ENCODE data around the gene C1orf87. TPM values are rescaled to one million over a fixed set of nuclear protein-coding genes. Genes with fewer than 3 reads are reported as not detected.

Gene C1orf87
- total RNA-seq, 4 donors from 2014 or later: not detected

- no peak for TF ChIP-seq POLR2A (IDR thresholded peaks at IDR 0.05)
- ATAC-seq (no peak), DNase-seq (no peak)
- Histone ChIP-seq H3K4me1 (no peaks in the 10 kb centered on the region), H3K36me3 (no peaks in the 10 kb centered on the region), H3K27ac (no peak overlapping the region), H3K9me3 (no peaks in the 10 kb centered on the region), H3K4me3 (no peak overlapping the region), H3K27me3 (no peaks in the 10 kb centered on the region)
- in situ Hi-C loops (cut with MboI; ENCODE audit: low sequenced_read_pairs in 4 of 4): no loop called here
- intact Hi-C loops (cut with DNase I; ENCODE audit: low total_unique reads): no loop called here
Observed at GRCh38 chr1:60034999-60035398, 38.6 kb downstream of the C1orf87 start.

- intact Hi-C loops (cut with DNase I; ENCODE audit: low total_unique reads) (no loop called here), in situ Hi-C loops (cut with MboI; ENCODE audit: low sequenced_read_pairs in 4 of 4) (no loop called here)
- Histone ChIP-seq H3K27ac (no peak overlapping the region), H3K36me3 (no peaks in the 10 kb centered on the region), H3K4me1 (no peaks in the 10 kb centered on the region), H3K27me3 (no peaks in the 10 kb centered on the region), H3K9me3 (no peaks in the 10 kb centered on the region), H3K4me3 (no peak overlapping the region)
- no peak for ATAC-seq
- TF ChIP-seq CTCF (IDR thresholded peaks at IDR 0.05 in 4 of 5, conservative IDR thresholded peaks at IDR 0.05 in 1 of 5): no peak
- TF ChIP-seq POLR2A (IDR thresholded peaks at IDR 0.05): no peak
- DNase-seq: no peak
Observed at GRCh38 chr1:60033066-60033465, 40.5 kb downstream of the C1orf87 start.

GRCh38 chr1:60031146-60031545 lies 42.4 kb downstream of the C1orf87 start:
- intact Hi-C loops (cut with DNase I; ENCODE audit: low total_unique reads) (no loop called here), in situ Hi-C loops (cut with MboI; ENCODE audit: low sequenced_read_pairs in 4 of 4) (no loop called here)
- DNase-seq: no peak
- Histone ChIP-seq H3K27me3 (no peaks in the 10 kb centered on the region), H3K27ac (no peak overlapping the region), H3K9me3 (no peaks in the 10 kb centered on the region), H3K36me3 (no peaks in the 10 kb centered on the region), H3K4me3 (no peak overlapping the region), H3K4me1 (no peaks in the 10 kb centered on the region)
- TF ChIP-seq POLR2A (IDR thresholded peaks at IDR 0.05): no peak
- no peak for TF ChIP-seq CTCF (IDR thresholded peaks at IDR 0.05 in 4 of 5, conservative IDR thresholded peaks at IDR 0.05 in 1 of 5)
- no peak for ATAC-seq

- DNase-seq (no peak), ATAC-seq (no peak)
- no peak overlapping the region for H3K27ac ChIP-seq
- no peaks in the 10 kb centered on the region for H3K36me3 ChIP-seq
- in situ Hi-C loops (cut with MboI; ENCODE audit: low sequenced_read_pairs in 4 of 4): no loop called here
- H3K27me3 ChIP-seq: no peaks in the 10 kb centered on the region
- H3K4me3 ChIP-seq: no peak overlapping the region
- H3K4me1 ChIP-seq: no peaks in the 10 kb centered on the region
- intact Hi-C loops (cut with DNase I; ENCODE audit: low total_unique reads): no loop called here
- H3K9me3 ChIP-seq: no peaks in the 10 kb centered on the region
- no peak for TF ChIP-seq CTCF (IDR thresholded peaks at IDR 0.05 in 4 of 5, conservative IDR thresholded peaks at IDR 0.05 in 1 of 5)
- TF ChIP-seq POLR2A (IDR thresholded peaks at IDR 0.05): no peak
Observed at GRCh38 chr1:60025552-60025951, 48.0 kb downstream of the C1orf87 start.

- Histone ChIP-seq H3K36me3 (no peaks in the 10 kb centered on the region), H3K4me3 (no peak overlapping the region), H3K27me3 (no peaks in the 10 kb centered on the region), H3K9me3 (no peaks in the 10 kb centered on the region), H3K4me1 (no peaks in the 10 kb centered on the region), H3K27ac (no peak overlapping the region)
- in situ Hi-C loops (cut with MboI; ENCODE audit: low sequenced_read_pairs in 4 of 4): no loop called here
- ATAC-seq: no peak
- TF ChIP-seq CTCF (IDR thresholded peaks at IDR 0.05 in 4 of 5, conservative IDR thresholded peaks at IDR 0.05 in 1 of 5) (no peak), POLR2A (IDR thresholded peaks at IDR 0.05) (no peak)
- no peak for DNase-seq
- intact Hi-C loops (cut with DNase I; ENCODE audit: low total_unique reads): no loop called here
Observed at GRCh38 chr1:60017508-60018205, 55.9 kb downstream of the C1orf87 start.
